Hypothalamus (tissue), 51 donors: ENCODE measurements around the gene EPHA7.

Experiments
- DNase-seq, 51 donors: peaks; one replicate each; lab custom pipeline; 2025; lab: John Stamatoyannopoulos, UW

The EPHA7 gene

GRCh38 chr6:93394471-93394870 lies 24.9 kb downstream of the EPHA7 start:
- DNase-seq = no peak

- DNase-seq = no peak
Observed at GRCh38 chr6:93393554-93394074, 25.7 kb downstream of the EPHA7 start.

GRCh38 chr6:93392797-93393196 lies 26.6 kb downstream of the EPHA7 start:
- DNase-seq = no peak

- no peak for DNase-seq
Observed at GRCh38 chr6:93391965-93392364, 27.4 kb downstream of the EPHA7 start.

- DNase-seq = no peak
Observed at GRCh38 chr6:93389192-93389591, 30.2 kb downstream of the EPHA7 start.

- no peak for DNase-seq
Observed at GRCh38 chr6:93388070-93388469, 31.3 kb downstream of the EPHA7 start.

GRCh38 chr6:93376026-93376540 lies 43.3 kb downstream of the EPHA7 start:
- no peak for DNase-seq

- DNase-seq = no peak
Observed at GRCh38 chr6:93373445-93373844, 45.9 kb downstream of the EPHA7 start.

GRCh38 chr6:93371756-93372155 lies 47.6 kb downstream of the EPHA7 start:
- DNase-seq = no peak

- no peak for DNase-seq
Observed at GRCh38 chr6:93369586-93370134, 49.7 kb downstream of the EPHA7 start.

- DNase-seq = no peak
Observed at GRCh38 chr6:93366506-93366905, 52.9 kb downstream of the EPHA7 start.

- no peak for DNase-seq
Observed at GRCh38 chr6:93365445-93365844, 53.9 kb downstream of the EPHA7 start.

- peak in 1 of 51 donors; percentile 1 for DNase-seq
Observed at GRCh38 chr6:93358435-93358834, 60.9 kb downstream of the EPHA7 start.

- DNase-seq = no peak
Observed at GRCh38 chr6:93352604-93353003, 66.8 kb downstream of the EPHA7 start.

GRCh38 chr6:93351222-93351621 lies 68.1 kb downstream of the EPHA7 start:
- DNase-seq = no peak

GRCh38 chr6:93350774-93351173 lies 68.6 kb downstream of the EPHA7 start:
- no peak for DNase-seq

- no peak for DNase-seq
Observed at GRCh38 chr6:93344333-93344835, 75.0 kb downstream of the EPHA7 start.

- DNase-seq = no peak
Observed at GRCh38 chr6:93343476-93343875, 75.9 kb downstream of the EPHA7 start.

- no peak for DNase-seq
Observed at GRCh38 chr6:93341900-93342613, 77.3 kb downstream of the EPHA7 start.

GRCh38 chr6:93337772-93338394 lies 81.5 kb downstream of the EPHA7 start:
- no peak for DNase-seq

GRCh38 chr6:93337014-93337413 lies 82.3 kb downstream of the EPHA7 start:
- no peak for DNase-seq
